ENCODE measurements around the gene HSF2BP. TPM values are rescaled to one million over a fixed set of nuclear protein-coding genes. Genes with fewer than 3 reads are reported as not detected.

Gene HSF2BP
- polyA plus RNA-seq, 1 donor (not counting 4 experiments of a cell fraction or from before 2014, with no cell fraction given), result 6.1 TPM

DNA sequence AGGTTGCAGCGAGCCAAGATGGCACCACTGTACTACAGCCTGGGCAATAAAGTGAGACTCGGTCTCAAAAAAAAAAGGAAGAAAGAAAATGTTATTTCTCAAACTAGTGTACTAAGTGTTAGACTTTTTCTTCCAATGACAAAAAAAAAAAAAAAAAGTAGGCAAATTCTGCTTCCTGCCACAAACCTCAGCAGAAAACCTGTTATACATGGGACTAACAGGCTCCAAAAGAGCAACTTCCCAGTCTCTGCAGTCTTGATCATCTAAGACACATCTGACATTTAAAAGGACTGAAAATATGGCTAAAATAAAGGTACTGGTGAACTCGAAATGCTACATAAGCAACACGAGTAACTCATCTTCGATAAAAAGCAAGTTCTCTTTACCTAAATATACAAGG lies 59.6 kb downstream of the HSF2BP start:
- no peaks in the 10 kb centered on the region for H3K79me2 ChIP-seq (ENCODE audit: control insufficient read depth, insufficient read depth, low read length)
- peak overlapping the region; percentile 85 for H3K27ac ChIP-seq (ENCODE audit: control insufficient read depth, insufficient read depth, low read length)
- peak overlapping the region; percentile 31 for H3K9ac ChIP-seq (ENCODE audit: control insufficient read depth, extremely low read depth, insufficient read depth, low read length)
- no peaks in the 10 kb centered on the region for H4K20me1 ChIP-seq (ENCODE audit: control insufficient read depth, extremely low read depth, insufficient read depth, low read length)
- peaks cover 74% of the 10 kb centered on the region for H3K4me1 ChIP-seq (ENCODE audit: control insufficient read depth, extremely low read depth, insufficient read depth, low read length)
- no peaks in the 10 kb centered on the region for H3K9me3 ChIP-seq (ENCODE audit: control insufficient read depth, low read depth, low read length)
- dilution Hi-C loops (cut with MboI; ENCODE audit: extremely low pct_ligation_motif_present, low sequenced_read_pairs), result no loop called here
- H3K4me3 ChIP-seq (ENCODE audit: control insufficient read depth in 2 of 3, extremely low read depth in 1 of 3, insufficient read depth in 2 of 3, low read depth in 1 of 3, low read length in 3 of 3), result peak overlapping the region in 1 of 3 experiments; percentile 0
- H3K4me2 ChIP-seq (ENCODE audit: control insufficient read depth, extremely low read depth, insufficient read depth, low read depth, low read length), result peak overlapping the region; percentile 71
- H3K9me1 ChIP-seq (ENCODE audit: control insufficient read depth, extremely low read depth, insufficient read depth, low read length), result peaks cover 2% of the 10 kb centered on the region
- FAIRE-seq (no peak), DNase-seq (ENCODE audit: low read depth, low spot score) (no peak)
- no peaks in the 10 kb centered on the region for H3K27me3 ChIP-seq (ENCODE audit: control insufficient read depth, extremely low read depth, insufficient read depth, low read length)
- no peak overlapping the region for H2AFZ ChIP-seq (ENCODE audit: control insufficient read depth, low read length)
- TF ChIP-seq CTCF (optimal IDR thresholded peaks at IDR 0.05 in 1 of 3, IDR thresholded peaks at IDR 0.05 in 1 of 3, conservative IDR thresholded peaks at IDR 0.05 in 1 of 3; ENCODE audit: extremely low read depth in 1 of 3, insufficient read depth in 2 of 3, low read length in 3 of 3) (no peak), EZH2 (IDR thresholded peaks at IDR 0.05; ENCODE audit: low read length) (no peak)
- H3K36me3 ChIP-seq (ENCODE audit: control insufficient read depth in 2 of 2, extremely low read depth in 1 of 2, insufficient read depth in 2 of 2, low read length in 2 of 2), result no peaks in the 10 kb centered on the region

DNA sequence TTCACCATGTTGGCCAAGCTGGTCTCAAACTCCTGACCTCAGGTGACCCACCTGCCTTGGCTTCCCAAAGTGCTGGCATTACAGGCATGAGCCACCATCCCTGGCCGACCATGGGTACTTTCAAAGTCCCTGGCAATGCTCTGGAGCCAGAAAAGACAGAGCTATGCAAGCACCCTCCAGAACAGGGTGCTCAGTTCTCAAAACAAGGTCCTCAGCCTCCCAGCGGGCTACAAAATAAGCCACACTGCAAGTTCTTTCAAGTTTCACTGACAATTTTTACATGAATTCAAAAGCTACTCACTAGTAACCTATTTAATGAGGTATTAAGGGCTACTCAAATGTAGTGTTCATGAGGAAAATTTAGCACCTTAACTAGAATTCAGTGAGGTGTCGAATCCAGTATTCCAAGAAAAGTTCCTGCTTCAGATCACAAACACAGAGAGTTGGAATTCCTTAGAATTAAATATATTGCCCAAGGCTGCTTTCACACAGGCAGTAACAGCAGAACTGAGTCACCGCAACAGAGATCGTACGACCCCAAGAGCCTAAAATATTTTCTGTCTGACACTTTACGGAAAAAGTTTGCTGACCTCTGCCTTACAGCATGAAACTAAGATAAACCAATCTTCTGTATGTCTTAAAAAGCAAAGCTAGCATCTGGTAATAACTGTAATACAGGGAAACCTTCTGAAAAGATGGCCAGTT lies 60.7 kb downstream of the HSF2BP start:
- Histone ChIP-seq H3K4me2 (ENCODE audit: control insufficient read depth, extremely low read depth, insufficient read depth, low read depth, low read length) (peak overlapping the region; percentile 51), H3K4me1 (ENCODE audit: control insufficient read depth, extremely low read depth, insufficient read depth, low read length) (peaks cover 66% of the 10 kb centered on the region), H3K79me2 (ENCODE audit: control insufficient read depth, insufficient read depth, low read length) (no peaks in the 10 kb centered on the region), H3K27me3 (ENCODE audit: control insufficient read depth, extremely low read depth, insufficient read depth, low read length) (no peaks in the 10 kb centered on the region), H3K4me3 (ENCODE audit: control insufficient read depth in 2 of 3, extremely low read depth in 1 of 3, insufficient read depth in 2 of 3, low read depth in 1 of 3, low read length in 3 of 3) (no peak overlapping the region), H3K9me3 (ENCODE audit: control insufficient read depth, low read depth, low read length) (no peaks in the 10 kb centered on the region), H4K20me1 (ENCODE audit: control insufficient read depth, extremely low read depth, insufficient read depth, low read length) (no peaks in the 10 kb centered on the region), H3K9ac (ENCODE audit: control insufficient read depth, extremely low read depth, insufficient read depth, low read length) (peak overlapping the region; percentile 45), H3K27ac (ENCODE audit: control insufficient read depth, insufficient read depth, low read length) (peak overlapping the region; percentile 75), H2AFZ (ENCODE audit: control insufficient read depth, low read length) (no peak overlapping the region), H3K9me1 (ENCODE audit: control insufficient read depth, extremely low read depth, insufficient read depth, low read length) (no peaks in the 10 kb centered on the region), H3K36me3 (ENCODE audit: control insufficient read depth in 2 of 2, extremely low read depth in 1 of 2, insufficient read depth in 2 of 2, low read length in 2 of 2) (no peaks in the 10 kb centered on the region)
- DNase-seq (ENCODE audit: low read depth, low spot score), result no peak
- dilution Hi-C loops (cut with MboI; ENCODE audit: extremely low pct_ligation_motif_present, low sequenced_read_pairs), result no loop called here
- no peak for TF ChIP-seq EZH2 (IDR thresholded peaks at IDR 0.05; ENCODE audit: low read length)
- TF ChIP-seq CTCF (optimal IDR thresholded peaks at IDR 0.05 in 1 of 3, IDR thresholded peaks at IDR 0.05 in 1 of 3, conservative IDR thresholded peaks at IDR 0.05 in 1 of 3; ENCODE audit: extremely low read depth in 1 of 3, insufficient read depth in 2 of 3, low read length in 3 of 3), result no peak
- FAIRE-seq, result no peak
